ENCODE results near the gene MYH11.
"Not testable (repeated sequence)": the region's sequence is repeated elsewhere in the genome, so short reads cannot be mapped to it uniquely, and the experiment has no call there.

The MYH11 gene

GRCh38 chr16:15819046-15819445 is 37.8 kb downstream of the MYH11 start:
- Histone ChIP-seq H3K27ac (no peak overlapping the region), H3K4me3 (no peak overlapping the region)

- Histone ChIP-seq H3K4me3 (no peak overlapping the region), H3K27ac (no peak overlapping the region)
Observed at GRCh38 chr16:15817446-15817845, 39.4 kb downstream of the MYH11 start.

GRCh38 chr16:15816228-15816627 is 40.6 kb downstream of the MYH11 start:
- Histone ChIP-seq H3K27ac (no peak overlapping the region), H3K4me3 (no peak overlapping the region)

DNA sequence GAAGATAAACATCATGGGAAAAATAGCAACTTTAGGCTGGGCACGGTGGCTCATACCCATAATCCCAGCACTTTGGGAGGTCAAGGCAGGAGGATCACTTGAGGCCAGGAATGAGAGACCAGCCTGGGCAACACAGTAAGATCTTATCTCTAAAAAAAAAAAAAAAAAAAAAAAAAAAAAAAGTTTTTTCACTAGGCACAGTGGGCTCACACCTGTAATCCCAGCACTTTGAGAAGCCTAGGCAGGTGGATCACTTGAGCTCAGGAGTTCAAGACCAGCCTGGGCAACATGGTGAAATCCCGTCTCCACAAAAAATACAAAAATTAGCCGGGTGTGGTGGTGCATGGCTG is 44.5 kb downstream of the MYH11 start:
- not testable (repeated sequence) for H3K4me3 ChIP-seq, H3K27ac ChIP-seq

DNA sequence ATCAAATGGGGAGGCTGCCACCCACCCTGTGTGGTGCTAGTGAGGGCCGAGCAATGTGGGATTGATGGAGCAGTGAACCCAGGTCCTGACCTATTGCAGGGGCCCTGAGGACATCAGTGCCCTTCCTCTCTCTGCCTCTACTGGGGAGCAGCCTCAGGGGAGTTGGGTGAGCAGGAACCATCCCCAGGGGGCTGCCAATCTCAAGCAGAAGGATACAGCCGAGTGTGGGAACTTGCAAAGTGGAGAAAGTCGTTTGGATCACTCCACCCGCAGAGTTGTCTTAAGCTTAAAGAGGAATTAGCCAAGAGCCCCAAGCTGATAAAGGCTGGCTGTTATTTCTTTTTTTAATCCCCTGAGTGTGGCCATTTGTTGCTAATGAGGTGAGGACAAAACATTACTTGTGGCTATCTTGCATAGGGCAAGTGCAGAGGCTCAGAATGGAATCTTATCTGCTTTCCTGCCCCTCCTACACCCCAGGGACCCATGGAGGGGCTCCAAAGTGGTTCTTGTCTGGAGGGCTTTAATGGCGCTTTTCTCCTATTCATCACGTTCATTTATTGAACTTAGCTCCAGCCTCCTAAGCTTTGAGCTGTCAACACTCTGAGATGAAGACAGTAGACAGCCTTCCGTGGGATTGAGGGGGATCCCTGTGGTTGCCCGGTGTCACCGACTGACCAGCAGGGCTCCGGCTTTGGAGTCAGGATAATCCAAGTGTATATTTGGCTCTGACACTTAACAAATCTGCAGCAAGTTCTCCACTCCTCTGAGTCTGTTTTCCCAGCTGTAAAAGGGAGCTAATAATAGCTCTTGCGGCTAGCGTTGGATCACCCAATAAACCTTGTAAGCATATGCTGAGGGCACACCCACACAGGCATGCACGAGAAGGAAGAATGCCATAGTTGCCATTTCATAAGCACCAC is 45.1 kb downstream of the MYH11 start:
- no peak overlapping the region for H3K4me3 ChIP-seq
- H3K27ac ChIP-seq: no peak overlapping the region

GRCh38 chr16:15810949-15811348 is 45.9 kb downstream of the MYH11 start:
- no peak overlapping the region for H3K4me3 ChIP-seq
- H3K27ac ChIP-seq: no peak overlapping the region

GRCh38 chr16:15810411-15810810 is 46.4 kb downstream of the MYH11 start:
- Histone ChIP-seq H3K4me3 (no peak overlapping the region), H3K27ac (no peak overlapping the region)

DNA sequence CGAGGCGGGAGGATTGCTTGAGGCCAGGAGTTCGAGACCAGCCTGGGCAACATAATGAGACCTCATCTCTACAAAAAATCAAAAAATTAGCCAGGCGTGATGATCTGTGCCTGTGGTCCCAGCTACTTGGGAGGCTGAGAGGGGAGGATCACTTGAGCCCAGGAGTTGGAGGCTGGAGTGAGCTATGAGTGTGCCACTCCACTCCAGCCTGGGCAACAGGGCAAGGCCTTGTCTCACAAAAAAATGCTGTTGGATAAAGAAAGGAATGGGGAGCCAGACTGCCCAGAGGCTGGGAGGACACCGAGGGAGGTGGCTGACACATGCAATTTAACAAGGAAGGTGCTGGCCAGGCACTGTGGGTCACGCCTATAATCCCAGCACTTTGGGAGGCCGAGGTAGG is 47.5 kb downstream of the MYH11 start:
- not testable (repeated sequence) for H3K27ac ChIP-seq, H3K4me3 ChIP-seq

- no peak overlapping the region for H3K27ac ChIP-seq
- H3K4me3 ChIP-seq: no peak overlapping the region
Observed at GRCh38 chr16:15808071-15808470, 48.8 kb downstream of the MYH11 start.

- Histone ChIP-seq H3K4me3 (no peak overlapping the region), H3K27ac (no peak overlapping the region)
Observed at GRCh38 chr16:15807603-15808009, 49.2 kb downstream of the MYH11 start.

DNA sequence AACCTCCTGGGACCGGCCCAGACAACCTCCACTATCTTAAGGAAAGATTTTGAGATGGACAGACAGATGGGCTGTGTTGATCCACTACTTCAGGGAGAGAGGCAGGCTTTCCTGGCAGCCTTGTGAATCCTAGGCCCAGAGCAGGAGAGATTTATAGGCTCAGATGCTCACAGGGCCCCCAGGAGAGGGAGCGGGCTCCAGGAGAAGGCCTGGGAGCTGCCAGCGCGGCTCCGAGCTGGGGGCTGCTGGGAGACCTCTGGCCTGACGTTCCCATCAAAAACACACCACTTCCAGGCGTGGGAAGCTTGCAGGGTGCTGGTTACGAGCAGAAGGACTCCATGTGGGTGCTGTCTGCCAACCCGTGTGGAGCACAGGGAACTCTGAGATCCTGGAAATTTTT is 53.2 kb downstream of the MYH11 start:
- H3K27ac ChIP-seq: no peak overlapping the region
- H3K4me3 ChIP-seq: no peak overlapping the region

DNA sequence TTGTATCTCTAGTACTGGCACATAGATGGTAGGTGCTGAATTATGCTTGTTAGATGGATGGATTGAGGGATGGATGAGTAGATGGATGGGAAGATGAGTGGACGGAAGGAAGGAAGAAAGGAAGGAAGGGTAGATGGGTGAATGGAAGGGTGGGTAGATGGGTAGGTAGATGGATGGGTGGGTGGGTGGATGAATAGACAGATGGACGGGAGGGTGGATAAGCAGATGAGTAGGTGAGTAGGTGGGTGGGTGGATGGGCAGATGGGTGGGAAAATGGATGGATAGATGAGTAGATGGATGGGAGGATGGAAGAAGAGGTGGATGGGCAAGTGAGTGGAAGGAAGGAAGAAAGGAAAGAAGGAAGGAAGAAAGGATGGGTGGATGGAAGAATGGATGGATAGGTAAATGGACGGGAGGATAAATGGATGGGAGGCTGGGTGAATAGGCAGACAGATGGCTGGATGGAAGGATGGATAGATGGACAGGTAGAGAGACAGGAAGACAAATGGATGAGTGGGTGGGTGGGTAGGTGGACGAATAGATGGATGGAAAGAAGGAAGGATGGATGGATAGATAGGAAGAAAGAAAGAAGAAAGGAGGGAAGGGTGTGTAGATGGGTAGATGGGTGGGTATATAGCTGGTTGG is 56.9 kb downstream of the MYH11 start:
- Histone ChIP-seq H3K4me3 (no peak overlapping the region), H3K27ac (no peak overlapping the region)

DNA sequence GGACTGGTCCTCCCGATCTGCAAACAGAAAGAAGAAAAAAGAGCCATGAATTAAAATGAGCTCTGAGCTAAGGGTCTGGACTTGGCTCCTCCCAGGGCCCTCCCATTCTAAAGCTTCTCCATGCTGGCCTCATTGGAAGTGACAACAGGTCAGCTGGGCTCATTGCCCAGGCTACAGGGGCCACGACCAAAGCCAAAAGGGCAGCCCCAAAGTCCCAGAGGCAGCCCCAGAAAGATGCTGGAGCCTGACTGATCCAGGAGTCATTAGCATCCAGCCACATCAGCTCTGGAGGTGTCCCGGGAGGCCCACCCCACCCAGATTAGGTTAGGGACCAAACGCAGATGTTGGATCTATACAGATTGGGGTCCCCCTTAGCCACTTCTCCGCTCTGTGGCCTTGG is 58.2 kb downstream of the MYH11 start:
- Histone ChIP-seq H3K27ac (no peak overlapping the region), H3K4me3 (no peak overlapping the region)

DNA sequence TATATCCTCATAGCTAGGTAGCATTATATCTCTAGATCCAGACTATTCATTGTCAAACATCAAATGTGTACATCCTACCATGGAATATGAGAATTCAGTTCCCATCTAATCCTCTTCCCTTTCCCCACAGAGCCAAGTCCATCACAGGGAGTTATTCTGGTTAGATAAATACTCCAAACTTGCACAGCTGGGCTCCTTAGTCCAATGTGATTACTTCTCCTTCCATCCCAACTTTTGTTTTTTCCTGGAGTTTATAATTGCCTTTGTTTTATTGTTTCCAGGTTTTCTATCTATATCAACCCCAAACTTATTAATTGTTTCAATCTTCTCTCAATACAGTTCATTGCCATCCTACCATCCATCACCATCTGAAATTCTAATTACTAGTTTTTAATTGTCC is 59.9 kb downstream of the MYH11 start:
- H3K4me3 ChIP-seq: no peak overlapping the region
- H3K27ac ChIP-seq: no peak overlapping the region

GRCh38 chr16:15795615-15796014 is 61.2 kb downstream of the MYH11 start:
- no peak overlapping the region for H3K27ac ChIP-seq
- no peak overlapping the region for H3K4me3 ChIP-seq

GRCh38 chr16:15792563-15792971 is 64.3 kb downstream of the MYH11 start:
- H3K4me3 ChIP-seq: no peak overlapping the region
- H3K27ac ChIP-seq: no peak overlapping the region

DNA sequence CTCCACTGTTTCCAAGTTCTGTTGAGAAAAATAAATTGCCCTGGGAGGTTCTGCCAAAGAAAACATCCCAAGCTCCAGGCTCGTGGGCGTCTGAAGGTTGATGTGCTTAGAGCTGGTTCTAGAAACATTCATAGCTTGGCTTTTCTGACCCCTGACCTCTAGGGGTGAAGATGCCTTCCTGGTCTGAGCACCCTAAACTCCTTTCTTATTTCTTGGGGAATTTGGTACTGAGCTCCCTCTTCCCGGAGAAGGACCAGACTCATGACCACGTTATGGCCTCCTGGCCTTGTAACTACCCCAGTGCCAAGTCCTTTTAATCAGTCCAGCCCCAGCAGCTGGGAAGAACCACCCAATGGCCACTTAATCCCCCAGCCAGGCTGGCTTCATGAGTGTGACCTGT is 66.4 kb downstream of the MYH11 start:
- Histone ChIP-seq H3K27ac (no peak overlapping the region), H3K4me3 (no peak overlapping the region)

DNA sequence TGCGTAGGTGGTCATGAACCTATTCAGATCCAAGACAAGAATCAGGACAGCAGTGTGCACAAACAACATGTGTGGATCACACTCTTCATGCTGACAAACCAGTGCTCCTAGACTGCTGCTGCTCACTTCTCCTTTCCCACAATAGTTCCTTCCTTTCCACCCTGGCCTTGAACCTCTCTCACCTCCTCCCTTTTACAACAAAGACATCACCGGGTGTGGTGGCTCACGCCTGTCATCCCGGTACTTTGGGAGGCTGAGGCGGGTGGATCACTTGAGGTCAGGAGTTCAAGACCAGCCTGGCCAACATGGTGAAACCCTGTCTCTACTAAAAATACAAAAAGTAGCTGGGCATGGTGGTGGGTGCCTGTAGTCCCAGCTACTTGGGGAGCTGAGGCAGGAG is 67.0 kb downstream of the MYH11 start:
- H3K4me3 ChIP-seq, H3K27ac ChIP-seq: not testable (repeated sequence)

GRCh38 chr16:15788846-15789239 is 68.0 kb downstream of the MYH11 start:
- Histone ChIP-seq H3K4me3 (no peak overlapping the region), H3K27ac (no peak overlapping the region)

GRCh38 chr16:15786501-15786900 is 70.3 kb downstream of the MYH11 start:
- Histone ChIP-seq H3K27ac (no peak overlapping the region), H3K4me3 (no peak overlapping the region)

- Histone ChIP-seq H3K27ac (no peak overlapping the region), H3K4me3 (no peak overlapping the region)
Observed at GRCh38 chr16:15785386-15786059, 71.3 kb downstream of the MYH11 start.

Data from skin epidermis (tissue), 12 donors.